Epidermal melanocyte (primary cell): ENCODE data around the gene DNASE1L1.

Experiments
- DNase-seq: peaks from one replicate; pipeline ENCODE4 v3.0.0; 2011; ENCODE audit warnings: low spot score; ENCODE audit not compliant: insufficient read length

Gene DNASE1L1

DNA sequence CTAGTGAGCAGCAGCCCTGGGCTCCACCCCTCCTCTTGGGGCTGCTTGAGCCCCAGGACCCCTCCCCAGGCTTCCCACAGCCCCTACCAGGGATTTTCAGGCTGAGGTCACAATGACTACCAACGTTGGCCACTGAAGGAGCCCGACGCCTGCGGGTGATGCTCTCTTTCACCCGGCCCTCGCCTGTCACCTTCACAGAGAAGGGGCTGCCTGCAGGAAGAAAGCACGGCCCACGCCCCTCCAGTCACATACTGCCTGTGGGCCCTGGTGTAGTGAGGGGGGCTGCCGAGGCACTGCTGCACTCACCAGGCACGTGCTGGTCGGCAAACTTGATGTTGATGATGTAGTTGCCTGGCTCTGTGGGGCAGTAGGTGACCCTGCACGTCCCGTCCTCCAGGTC, 56.6 kb downstream of the DNASE1L1 start:
- DNase-seq, result no peak

GRCh38 chrX:154352012-154352401, 57.0 kb downstream of the DNASE1L1 start:
- DNase-seq, result no peak
